ENCODE data around the gene LIMS1. TPM values are rescaled to one million over a fixed set of nuclear protein-coding genes. Genes with fewer than 3 reads are reported as not detected.
"Not testable (repeated sequence)": the region's sequence is repeated elsewhere in the genome, so short reads cannot be mapped to it uniquely, and the experiment has no call there.

LIMS1 gene
- total RNA-seq, 4 donors from 2014 or later: 147 to 308 (median 224) TPM

GRCh38 chr2:108594982-108595464 is 60.8 kb downstream of the LIMS1 start:
- no peaks in the 10 kb centered on the region for H3K36me3 ChIP-seq
- no peak for TF ChIP-seq POLR2A (IDR thresholded peaks at IDR 0.05)
- no peak for TF ChIP-seq CTCF (IDR thresholded peaks at IDR 0.05 in 4 of 5, conservative IDR thresholded peaks at IDR 0.05 in 1 of 5)
- H3K4me1 ChIP-seq: peaks cover 48 to 52% of the 10 kb centered on the region in 2 donors
- H3K27me3 ChIP-seq: no peaks in the 10 kb centered on the region
- in situ Hi-C loops (cut with MboI; ENCODE audit: low sequenced_read_pairs in 4 of 4): loop anchor here in 1 of 4 donors (25.0 kb wide), 1 partner anchor 133 kb away; no protein-coding TSS in a partner anchor
- intact Hi-C loops (cut with DNase I; ENCODE audit: low total_unique reads): loop anchor here (2.0 kb wide), 1 partner anchor 42 kb away; no protein-coding TSS in a partner anchor
- no peak for DNase-seq
- H3K4me3 ChIP-seq: no peak overlapping the region
- no peaks in the 10 kb centered on the region for H3K9me3 ChIP-seq
- ATAC-seq: peak; percentile 40 to 76
- H3K27ac ChIP-seq: peak overlapping the region; percentile 16 to 60 (median 50)

GRCh38 chr2:108595771-108596170 is 61.5 kb downstream of the LIMS1 start:
- in situ Hi-C loops (cut with MboI; ENCODE audit: low sequenced_read_pairs in 4 of 4): loop anchor here in 1 of 4 donors (25.0 kb wide), 1 partner anchor 133 kb away; no protein-coding TSS in a partner anchor
- H3K27ac ChIP-seq: peak overlapping the region in 3 of 4 donors; percentile 48 to 60 (median 52)
- H3K9me3 ChIP-seq, H3K27me3 ChIP-seq, ATAC-seq, H3K36me3 ChIP-seq, DNase-seq, H3K4me3 ChIP-seq: not testable (repeated sequence)
- intact Hi-C loops (cut with DNase I; ENCODE audit: low total_unique reads): loop anchor here (2.0 kb wide), 1 partner anchor 41 kb away; no protein-coding TSS in a partner anchor
- peaks cover 40 to 45% of the 10 kb centered on the region in 2 donors for H3K4me1 ChIP-seq

GRCh38 chr2:108597105-108597744 is 63.0 kb downstream of the LIMS1 start:
- in situ Hi-C loops (cut with MboI; ENCODE audit: low sequenced_read_pairs in 4 of 4): loop anchor here in 1 of 4 donors (25.0 kb wide), 1 partner anchor 135 kb away; no protein-coding TSS in a partner anchor
- intact Hi-C loops (cut with DNase I; ENCODE audit: low total_unique reads): not testable (repeated sequence)

GRCh38 chr2:108601199-108601598 is 66.9 kb downstream of the LIMS1 start:
- H3K4me3 ChIP-seq; H3K9me3 ChIP-seq; H3K27me3 ChIP-seq; H3K27ac ChIP-seq; in situ Hi-C loops (cut with MboI; ENCODE audit: low sequenced_read_pairs in 4 of 4); DNase-seq; intact Hi-C loops (cut with DNase I; ENCODE audit: low total_unique reads); ATAC-seq; H3K36me3 ChIP-seq: not testable (repeated sequence)
- peaks cover 2 to 13% of the 10 kb centered on the region in 2 donors for H3K4me1 ChIP-seq

More at GRCh38 chr2:108597105-108597744, 63.0 kb downstream of the LIMS1 start:
- peak in 2 of 5 experiments; percentile 6 to 28 for TF ChIP-seq CTCF (IDR thresholded peaks at IDR 0.05 in 4 of 5, conservative IDR thresholded peaks at IDR 0.05 in 1 of 5)
- H3K27ac ChIP-seq, H3K27me3 ChIP-seq, H3K4me3 ChIP-seq, H3K9me3 ChIP-seq, H3K36me3 ChIP-seq: not testable (repeated sequence)
- peak; percentile 67 to 69 for ATAC-seq
- peak in 1 of 2 donors; percentile 27 for DNase-seq
- H3K4me1 ChIP-seq: peaks cover 36% of the 10 kb centered on the region in 2 donors

- Histone ChIP-seq H3K4me1 (peaks cover 7 to 25% of the 10 kb centered on the region in 2 donors), H3K9me3 (no peaks in the 10 kb centered on the region), H3K4me3 (no peak overlapping the region), H3K27me3 (no peaks in the 10 kb centered on the region), H3K36me3 (no peaks in the 10 kb centered on the region), H3K27ac (no peak overlapping the region)
- TF ChIP-seq POLR2A (IDR thresholded peaks at IDR 0.05) (no peak), CTCF (IDR thresholded peaks at IDR 0.05 in 4 of 5, conservative IDR thresholded peaks at IDR 0.05 in 1 of 5) (no peak)
- ATAC-seq: no peak
- intact Hi-C loops (cut with DNase I; ENCODE audit: low total_unique reads) (no loop called here), in situ Hi-C loops (cut with MboI; ENCODE audit: low sequenced_read_pairs in 4 of 4) (no loop called here)
- no peak for DNase-seq
Observed at GRCh38 chr2:108602422-108602821, 68.2 kb downstream of the LIMS1 start.

All from gastrocnemius medialis (tissue), 4 donors.